ENCODE results near the gene PRKAA2.

The PRKAA2 gene

DNA sequence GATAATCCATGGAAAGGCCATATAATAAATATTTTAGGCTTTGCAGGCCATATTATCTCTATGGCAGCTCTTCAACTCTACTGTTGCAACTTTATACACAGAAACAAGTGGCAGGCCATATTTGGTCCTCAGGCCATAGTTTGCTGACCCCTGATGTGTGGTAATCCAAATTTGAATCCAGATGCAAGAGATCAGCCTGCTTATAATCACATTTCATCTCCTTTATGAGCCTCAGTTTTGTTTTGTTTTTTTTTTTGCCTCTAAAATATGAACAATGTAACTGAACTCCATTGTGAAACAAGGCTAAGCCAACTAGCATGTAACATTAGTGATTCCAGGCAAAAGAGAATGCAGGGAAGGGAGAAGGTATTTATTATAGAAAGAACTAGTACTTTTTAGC is 81.6 kb downstream of the PRKAA2 start:
- H3K9ac ChIP-seq (ENCODE audit: low read length): no peak overlapping the region
- no peaks in the 10 kb centered on the region for H3K4me1 ChIP-seq (ENCODE audit: control insufficient read depth, insufficient read depth, low read length)
- no peak overlapping the region for H3K4me3 ChIP-seq (ENCODE audit: low read length)
- peak; percentile 57 for DNase-seq (ENCODE audit: low read depth)
- H3K27me3 ChIP-seq (replicated peaks; ENCODE audit: control insufficient read depth, insufficient read depth, low read length): peaks cover 6% of the 10 kb centered on the region
- no peaks in the 10 kb centered on the region for H3K9me3 ChIP-seq (ENCODE audit: control insufficient read depth, low read length)
- no peaks in the 10 kb centered on the region for H3K36me3 ChIP-seq (ENCODE audit: control insufficient read depth, insufficient read depth, low read length, severe bottlenecking)

DNA sequence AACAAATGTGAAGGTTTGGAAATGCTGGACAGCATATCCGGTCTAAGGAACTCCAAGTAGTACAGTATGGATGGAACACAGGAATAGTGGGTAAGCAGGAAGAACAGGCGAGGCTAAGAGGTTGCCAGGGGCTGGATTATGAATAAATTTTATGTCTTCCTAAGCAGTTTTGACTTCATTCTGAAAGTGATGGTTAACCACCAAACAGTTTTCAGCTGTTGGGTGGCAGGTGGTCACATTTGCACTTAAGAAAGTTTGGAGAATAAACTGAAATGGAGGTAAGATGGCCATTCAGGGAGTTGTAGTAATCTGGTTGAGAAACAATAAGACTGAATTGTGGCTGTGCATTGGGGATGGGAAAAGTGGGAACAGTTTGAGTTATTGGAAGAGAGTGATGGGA is 83.8 kb downstream of the PRKAA2 start:
- peaks cover 6% of the 10 kb centered on the region for H3K27me3 ChIP-seq (replicated peaks; ENCODE audit: control insufficient read depth, insufficient read depth, low read length)
- H3K4me3 ChIP-seq (ENCODE audit: low read length): no peak overlapping the region
- DNase-seq (ENCODE audit: low read depth): no peak
- H3K4me1 ChIP-seq (ENCODE audit: control insufficient read depth, insufficient read depth, low read length): no peaks in the 10 kb centered on the region
- H3K9me3 ChIP-seq (ENCODE audit: control insufficient read depth, low read length): peaks cover 7% of the 10 kb centered on the region
- no peaks in the 10 kb centered on the region for H3K36me3 ChIP-seq (ENCODE audit: control insufficient read depth, insufficient read depth, low read length, severe bottlenecking)
- no peak overlapping the region for H3K9ac ChIP-seq (ENCODE audit: low read length)

DNA sequence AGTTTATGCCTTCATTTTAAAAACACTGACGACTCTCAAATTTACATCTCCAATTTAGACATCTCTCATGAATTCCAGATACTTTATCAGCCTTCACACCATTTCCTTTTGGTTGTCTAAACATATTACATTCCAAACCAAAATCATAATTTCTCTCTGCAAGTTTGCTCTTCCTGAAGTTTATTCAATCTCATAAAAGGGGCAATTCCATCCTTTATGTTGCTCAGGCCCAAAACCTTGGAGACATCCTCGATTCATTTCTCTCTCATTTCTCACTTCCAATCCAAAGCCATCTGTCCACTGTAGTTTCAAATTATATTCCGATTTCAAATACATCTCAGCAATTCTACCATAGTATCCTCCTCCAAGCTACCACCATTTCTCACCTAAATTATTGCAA is 100.1 kb downstream of the PRKAA2 start:
- Histone ChIP-seq H3K27me3 (replicated peaks; ENCODE audit: control insufficient read depth, insufficient read depth, low read length) (no peaks in the 10 kb centered on the region), H3K4me1 (ENCODE audit: control insufficient read depth, insufficient read depth, low read length) (no peaks in the 10 kb centered on the region), H3K4me3 (ENCODE audit: low read length) (no peak overlapping the region), H3K9ac (ENCODE audit: low read length) (no peak overlapping the region), H3K36me3 (ENCODE audit: control insufficient read depth, insufficient read depth, low read length, severe bottlenecking) (no peaks in the 10 kb centered on the region), H3K9me3 (ENCODE audit: control insufficient read depth, low read length) (no peaks in the 10 kb centered on the region)
- DNase-seq (ENCODE audit: low read depth): no peak

- Histone ChIP-seq H3K4me3 (ENCODE audit: low read length) (no peak overlapping the region), H3K4me1 (ENCODE audit: control insufficient read depth, insufficient read depth, low read length) (no peaks in the 10 kb centered on the region), H3K9me3 (ENCODE audit: control insufficient read depth, low read length) (no peaks in the 10 kb centered on the region), H3K9ac (ENCODE audit: low read length) (no peak overlapping the region), H3K27me3 (replicated peaks; ENCODE audit: control insufficient read depth, insufficient read depth, low read length) (peaks cover 15% of the 10 kb centered on the region), H3K36me3 (ENCODE audit: control insufficient read depth, insufficient read depth, low read length, severe bottlenecking) (no peaks in the 10 kb centered on the region)
- DNase-seq (ENCODE audit: low read depth): no peak
These were observed 109.8 kb downstream of the PRKAA2 start for GRCh38 chr1:56754708-56755479.

- Histone ChIP-seq H3K4me3 (ENCODE audit: low read length) (no peak overlapping the region), H3K9me3 (ENCODE audit: control insufficient read depth, low read length) (no peaks in the 10 kb centered on the region), H3K9ac (ENCODE audit: low read length) (no peak overlapping the region), H3K4me1 (ENCODE audit: control insufficient read depth, insufficient read depth, low read length) (no peaks in the 10 kb centered on the region), H3K27me3 (replicated peaks; ENCODE audit: control insufficient read depth, insufficient read depth, low read length) (peaks cover 15% of the 10 kb centered on the region), H3K36me3 (ENCODE audit: control insufficient read depth, insufficient read depth, low read length, severe bottlenecking) (no peaks in the 10 kb centered on the region)
- DNase-seq (ENCODE audit: low read depth): no peak
These were observed 110.8 kb downstream of the PRKAA2 start for GRCh38 chr1:56755911-56756310.

GRCh38 chr1:56758135-56758534 is 113.0 kb downstream of the PRKAA2 start:
- H3K4me3 ChIP-seq (ENCODE audit: low read length): no peak overlapping the region
- no peaks in the 10 kb centered on the region for H3K9me3 ChIP-seq (ENCODE audit: control insufficient read depth, low read length)
- DNase-seq (ENCODE audit: low read depth): no peak
- H3K36me3 ChIP-seq (ENCODE audit: control insufficient read depth, insufficient read depth, low read length, severe bottlenecking): no peaks in the 10 kb centered on the region
- H3K4me1 ChIP-seq (ENCODE audit: control insufficient read depth, insufficient read depth, low read length): no peaks in the 10 kb centered on the region
- H3K9ac ChIP-seq (ENCODE audit: low read length): no peak overlapping the region
- peaks cover 9% of the 10 kb centered on the region for H3K27me3 ChIP-seq (replicated peaks; ENCODE audit: control insufficient read depth, insufficient read depth, low read length)

- DNase-seq (ENCODE audit: low read depth): no peak
- Histone ChIP-seq H3K36me3 (ENCODE audit: control insufficient read depth, insufficient read depth, low read length, severe bottlenecking) (no peaks in the 10 kb centered on the region), H3K9me3 (ENCODE audit: control insufficient read depth, low read length) (no peaks in the 10 kb centered on the region), H3K4me1 (ENCODE audit: control insufficient read depth, insufficient read depth, low read length) (no peaks in the 10 kb centered on the region), H3K4me3 (ENCODE audit: low read length) (no peak overlapping the region), H3K27me3 (replicated peaks; ENCODE audit: control insufficient read depth, insufficient read depth, low read length) (peaks cover 3% of the 10 kb centered on the region), H3K9ac (ENCODE audit: low read length) (no peak overlapping the region)
These were observed 113.7 kb downstream of the PRKAA2 start for GRCh38 chr1:56758794-56759193.
